Bronchial epithelial cell (primary cell): ENCODE results near the gene CBFA2T2. TPM values are rescaled to one million over a fixed set of nuclear protein-coding genes. Genes with fewer than 3 reads are reported as not detected.

Source experiments
- DNase-seq: peaks from one replicate; pipeline ENCODE4 v3.0.0-alpha.2; 2010; ENCODE audit warnings: low read depth
- FAIRE-seq: peaks from 2 replicates; lab custom pipeline; 2011; peaks lifted over from hg19 to GRCh38; lab: Jason Lieb, UNC
- H3K27me3 ChIP-seq: 2 replicates; pipeline ENCODE4 v1.5.1; 2011; ENCODE audit warnings: low read length; ENCODE audit not compliant: control insufficient read depth, insufficient read depth
- H3K36me3 ChIP-seq: 2 replicates; pipeline ENCODE4 v1.5.1; 2011; ENCODE audit warnings: low read length; ENCODE audit not compliant: control insufficient read depth, insufficient read depth
- H3K4me3 ChIP-seq: 2 replicates; pipeline ENCODE4 v1.5.1; 2011; ENCODE audit warnings: mild to moderate bottlenecking, low read depth, low read length, control low read depth
- CTCF ChIP-seq: IDR thresholded peaks from 2 replicates; pipeline ENCODE4 v1.5.1; 2011; ENCODE audit warnings: mild to moderate bottlenecking, moderate library complexity, low read length, control low read depth, inconsistent platforms; ENCODE audit not compliant: insufficient read depth, severe bottlenecking
- total RNA-seq: library from RNA; depleted of rRNA; stranded (reverse); fragments of >200 nt; gene quantifications from 2 replicates; pipeline ENCODE4 v1.2.1, GENCODE V29; 2014

Gene CBFA2T2
- total RNA-seq, 1 donor from 2014 or later, result 5.3 TPM

- H3K4me3 ChIP-seq, result no peak overlapping the region
- FAIRE-seq, result no peak
- no peaks in the 10 kb centered on the region for H3K27me3 ChIP-seq
- H3K36me3 ChIP-seq, result peaks cover 3% of the 10 kb centered on the region
- no peak for DNase-seq
- TF ChIP-seq CTCF, result no peak
Observed at GRCh38 chr20:33604084-33604990, 114.4 kb downstream of the CBFA2T2 start.

- no peak for DNase-seq
- TF ChIP-seq CTCF, result no peak
- H3K4me3 ChIP-seq, result no peak overlapping the region
- no peaks in the 10 kb centered on the region for H3K27me3 ChIP-seq
- H3K36me3 ChIP-seq, result peaks cover 3% of the 10 kb centered on the region
- FAIRE-seq, result no peak
Observed at GRCh38 chr20:33604991-33605370, 115.1 kb downstream of the CBFA2T2 start.

- FAIRE-seq, result no peak
Observed at GRCh38 chr20:33606118-33606771, 116.3 kb downstream of the CBFA2T2 start.

GRCh38 chr20:33609504-33609903, 119.6 kb downstream of the CBFA2T2 start:
- DNase-seq, result no peak

More at GRCh38 chr20:33606118-33606771, 116.3 kb downstream of the CBFA2T2 start:
- H3K27me3 ChIP-seq, result no peaks in the 10 kb centered on the region
- TF ChIP-seq CTCF, result no peak
- H3K36me3 ChIP-seq, result peaks cover 5% of the 10 kb centered on the region
- no peak for DNase-seq
- no peak overlapping the region for H3K4me3 ChIP-seq

GRCh38 chr20:33611106-33611505, 121.2 kb downstream of the CBFA2T2 start:
- no peak for TF ChIP-seq CTCF
- no peak for DNase-seq
- H3K27me3 ChIP-seq, result no peaks in the 10 kb centered on the region
- no peak overlapping the region for H3K4me3 ChIP-seq
- peaks cover 7% of the 10 kb centered on the region for H3K36me3 ChIP-seq
- FAIRE-seq, result peak; percentile 85

More at GRCh38 chr20:33609504-33609903, 119.6 kb downstream of the CBFA2T2 start:
- H3K36me3 ChIP-seq, result peaks cover 7% of the 10 kb centered on the region
- no peak overlapping the region for H3K4me3 ChIP-seq
- FAIRE-seq, result no peak
- no peaks in the 10 kb centered on the region for H3K27me3 ChIP-seq
- no peak for TF ChIP-seq CTCF
